Naive thymus-derived CD4-positive, alpha-beta T cell (primary cell): ENCODE results near the gene SUSD2. TPM values are rescaled to one million over a fixed set of nuclear protein-coding genes. Genes with fewer than 3 reads are reported as not detected.

Experiments
- ATAC-seq: fragments of 150-1000 bp; cut with Tn5 transposase; 2 replicates; pipeline ENCODE4 v1.10.0; 2021; ENCODE audit warnings: mild to moderate bottlenecking, moderate library complexity
- CTCF ChIA-PET: fragments of 350-600 bp; sonication (Branson Sonifier 250); formaldehyde crosslinking; loops from one replicate; lab custom pipeline; 2021; ENCODE audit warnings: antibody characterized with exemption; lab: Charles Lee
- POLR2A ChIA-PET: fragments of 350-600 bp; sonication (Branson Sonifier 250); formaldehyde crosslinking; loops from one replicate; lab custom pipeline; 2021; ENCODE audit warnings: antibody characterized with exemption, inconsistent platforms; lab: Charles Lee
- DNase-seq, 9 donors: peaks; one replicate each; pipeline versions ENCODE4 v3.0.0 to v3.0.0-alpha.2; 2020 to 2022; ENCODE audit warnings: mixed read lengths in 1 of 9
- H3K27ac ChIP-seq: one replicate; pipeline ENCODE4 v1.7.0; 2013; ENCODE audit warnings: mild to moderate bottlenecking, low read depth, low read length, moderate library complexity
- H3K27me3 ChIP-seq, 2 donors: one replicate each; pipeline ENCODE4 v1.7.0; 2013; ENCODE audit warnings: low read length in 2 of 2, mild to moderate bottlenecking in 2 of 2, moderate library complexity in 2 of 2; ENCODE audit not compliant: control insufficient read depth in 2 of 2, insufficient read depth in 2 of 2
- H3K36me3 ChIP-seq, 3 experiments: 1 replicate in 2 of 3; 2 replicates in 1 of 3; pipeline ENCODE4 v1.7.0; 2013; ENCODE audit warnings: low read length in 3 of 3, mild to moderate bottlenecking in 3 of 3, moderate library complexity in 1 of 3; ENCODE audit not compliant: insufficient read depth in 3 of 3, control insufficient read depth in 2 of 3
- H3K4me1 ChIP-seq, 2 donors: one replicate each; pipeline ENCODE4 v1.7.0; 2013; ENCODE audit warnings: low read length in 2 of 2, mild to moderate bottlenecking in 2 of 2, moderate library complexity in 1 of 2; ENCODE audit not compliant: control insufficient read depth in 2 of 2, insufficient read depth in 2 of 2
- H3K4me3 ChIP-seq: 2 replicates; pipeline ENCODE4 v1.7.0; 2013; ENCODE audit warnings: mild to moderate bottlenecking, low read length
- H3K9me3 ChIP-seq, 3 experiments: 1 replicate in 2 of 3; 2 replicates in 1 of 3; pipeline ENCODE4 v1.7.0; 2013; ENCODE audit warnings: low read length in 3 of 3; ENCODE audit not compliant: control insufficient read depth in 2 of 3
- H3K27ac Mint-ChIP-seq, 9 donors: one replicate each; pipeline ENCODE4 v1.8.0; 2020 to 2022; ENCODE audit warnings: mixed read lengths in 9 of 9, mild to moderate bottlenecking in 8 of 9, moderate library complexity in 5 of 9, inconsistent platforms in 2 of 9
- H3K27me3 Mint-ChIP-seq, 5 donors: one replicate each; pipeline ENCODE4 v1.8.0; 2021 to 2022; ENCODE audit warnings: mixed read lengths in 5 of 5, mild to moderate bottlenecking in 1 of 5
- H3K36me3 Mint-ChIP-seq, 5 donors: one replicate each; pipeline ENCODE4 v1.8.0; 2020 to 2022; ENCODE audit warnings: mixed read lengths in 5 of 5, mild to moderate bottlenecking in 3 of 5, inconsistent platforms in 1 of 5
- H3K4me1 Mint-ChIP-seq, 7 donors: one replicate each; pipeline ENCODE4 v1.8.0; 2020 to 2022; ENCODE audit warnings: mixed read lengths in 7 of 7, mild to moderate bottlenecking in 3 of 7, inconsistent platforms in 1 of 7
- H3K4me3 Mint-ChIP-seq, 10 donors: one replicate each; pipeline ENCODE4 v1.8.0; 2020 to 2022; ENCODE audit warnings: mild to moderate bottlenecking in 10 of 10, mixed read lengths in 10 of 10, moderate library complexity in 6 of 10, inconsistent platforms in 2 of 10
- H3K9me3 Mint-ChIP-seq, 11 donors: one replicate each; pipeline ENCODE4 v1.8.0; 2020 to 2022; ENCODE audit warnings: mixed read lengths in 11 of 11, mild to moderate bottlenecking in 4 of 11, inconsistent platforms in 1 of 11, moderate library complexity in 1 of 11
- intact Hi-C, 2 donors: fragments of 100-400 bp; cut with micrococcal nuclease; formaldehyde crosslinking; loops; one replicate each; pipeline ENCODE4 v1.15.1; 2023
- polyA plus RNA-seq, 2 donors: library from polyadenylated mRNA; unstranded; fragments of 300-500 nt; fragmentation: Illumina TruSeq; gene quantifications; one replicate each; pipeline ENCODE4 v1.2.3, GENCODE V29; 2021
- total RNA-seq, 6 experiments: library from RNA in 5 of 6; stranded (reverse) in 5 of 6; gene quantifications; 1 replicate in 5 of 6; 2 replicates in 1 of 6; pipeline ENCODE4 v1.2.3 and lab custom pipeline; 2021 to 2026

Gene SUSD2
- total and polyA plus RNA-seq, 7 experiments from 2014 or later: 0.40 to 2.3 (median 1.4) TPM; not detected in 1

GRCh38 chr22:24142831-24143230, 38.5 kb upstream of the SUSD2 start:
- peak overlapping the region; percentile 50 to 91 (median 72) for H3K27ac Mint-ChIP-seq
- H3K27me3 Mint-ChIP-seq: no peaks in the 10 kb centered on the region

GRCh38 chr22:24144056-24144777, 37.1 kb upstream of the SUSD2 start:
- Mint-ChIP-seq H3K27ac (peak overlapping the region; percentile 76 to 95 (median 91)), H3K4me3 (peak overlapping the region in 6 of 10 donors; percentile 8 to 80 (median 68)), H3K4me1 (peaks cover 52 to 98% (median 90%) of the 10 kb centered on the region in 7 donors)

More at GRCh38 chr22:24142831-24143230, 38.5 kb upstream of the SUSD2 start:
- H3K36me3 Mint-ChIP-seq: peaks cover 0 to 15% (median 8%) of the 10 kb centered on the region in 5 donors
- Histone ChIP-seq H3K4me3 (no peak overlapping the region), H3K27me3 (no peaks in the 10 kb centered on the region), H3K4me1 (peaks cover 41 to 69% of the 10 kb centered on the region in 2 donors), H3K36me3 (peaks cover 0 to 12% (median 0%) of the 10 kb centered on the region in 3 experiments), H3K9me3 (no peaks in the 10 kb centered on the region), H3K27ac (no peak overlapping the region)
- no peaks in the 10 kb centered on the region for H3K9me3 Mint-ChIP-seq
- POLR2A ChIA-PET: interaction anchor here (19.7 kb wide), 1 partner anchor 16 kb away, joined by 296 read pairs; no protein-coding TSS in a partner anchor
- intact Hi-C loops: no loop called here
- peak overlapping the region in 4 of 10 donors; percentile 10 to 71 (median 56) for H3K4me3 Mint-ChIP-seq
- DNase-seq (no peak), ATAC-seq (no peak)
- CTCF ChIA-PET: interaction anchor here (2.0 to 8.4 kb wide), 2 partner anchors 9 to 12 kb away, joined by 7 to 53 read pairs; no protein-coding TSS in a partner anchor
- peaks cover 52 to 92% (median 82%) of the 10 kb centered on the region in 7 donors for H3K4me1 Mint-ChIP-seq

GRCh38 chr22:24144778-24145085, 36.6 kb upstream of the SUSD2 start:
- Mint-ChIP-seq H3K27ac (peak overlapping the region; percentile 76 to 95 (median 91)), H3K9me3 (no peaks in the 10 kb centered on the region), H3K4me3 (peak overlapping the region; percentile 8 to 80 (median 62)), H3K4me1 (peaks cover 51 to 98% (median 92%) of the 10 kb centered on the region in 7 donors), H3K36me3 (peaks cover 0 to 17% (median 2%) of the 10 kb centered on the region in 5 donors), H3K27me3 (no peaks in the 10 kb centered on the region)
- POLR2A ChIA-PET: interaction anchor here (19.7 kb wide), 1 partner anchor 14 kb away, joined by 296 read pairs; no protein-coding TSS in a partner anchor
- ATAC-seq (no peak), DNase-seq (no peak)
- Histone ChIP-seq H3K36me3 (peaks cover 0 to 5% (median 0%) of the 10 kb centered on the region in 3 experiments), H3K9me3 (no peaks in the 10 kb centered on the region), H3K27me3 (no peaks in the 10 kb centered on the region), H3K4me3 (no peak overlapping the region), H3K27ac (peak overlapping the region; percentile 61), H3K4me1 (peaks cover 45 to 75% of the 10 kb centered on the region in 2 donors)
- intact Hi-C loops: no loop called here
- CTCF ChIA-PET: interaction anchor here (8.4 kb wide), 1 partner anchor 10 kb away, joined by 53 read pairs; no protein-coding TSS in a partner anchor

More at GRCh38 chr22:24144056-24144777, 37.1 kb upstream of the SUSD2 start:
- Histone ChIP-seq H3K4me3 (no peak overlapping the region), H3K4me1 (peaks cover 45 to 77% of the 10 kb centered on the region in 2 donors), H3K9me3 (no peaks in the 10 kb centered on the region), H3K36me3 (peaks cover 0 to 4% (median 0%) of the 10 kb centered on the region in 3 experiments), H3K27me3 (no peaks in the 10 kb centered on the region), H3K27ac (peak overlapping the region; percentile 51)
- CTCF ChIA-PET: interaction anchor here (0.7 to 8.4 kb wide), 2 partner anchors 11 to 31 kb away, joined by 4 to 53 read pairs; no protein-coding TSS in a partner anchor
- Mint-ChIP-seq H3K36me3 (peaks cover 0 to 17% (median 4%) of the 10 kb centered on the region in 5 donors), H3K9me3 (no peaks in the 10 kb centered on the region), H3K27me3 (no peaks in the 10 kb centered on the region)
- DNase-seq: no peak
- intact Hi-C loops: no loop called here
- POLR2A ChIA-PET: interaction anchor here (19.7 kb wide), 1 partner anchor 15 kb away, joined by 296 read pairs; no protein-coding TSS in a partner anchor
- ATAC-seq: no peak

GRCh38 chr22:24145446-24146193, 35.7 kb upstream of the SUSD2 start:
- ChIA-PET POLR2A (interaction anchor here (0.6 to 19.7 kb wide), 5 partner anchors 10 to 125 kb away, joined by 3 to 296 read pairs (median 4); partner anchors contain the start of gene SPECC1L), CTCF (interaction anchor here (0.6 to 8.4 kb wide), 2 partner anchors 9 to 97 kb away, joined by 3 to 53 read pairs; no protein-coding TSS in a partner anchor)
- H3K27ac ChIP-seq: peak overlapping the region; percentile 61
- H3K27ac Mint-ChIP-seq: peak overlapping the region; percentile 80 to 95 (median 91)
- no peaks in the 10 kb centered on the region for H3K27me3 Mint-ChIP-seq
- no peaks in the 10 kb centered on the region for H3K9me3 Mint-ChIP-seq
- intact Hi-C loops: loop anchor here in 1 of 2 donors (1.0 kb wide), 1 partner anchor 12 kb away; no protein-coding TSS in a partner anchor
- peaks cover 49 to 97% (median 90%) of the 10 kb centered on the region in 7 donors for H3K4me1 Mint-ChIP-seq
- no peak for DNase-seq
- peak; percentile 12 for ATAC-seq
- H3K27me3 ChIP-seq: no peaks in the 10 kb centered on the region
- H3K36me3 Mint-ChIP-seq: peaks cover 0 to 17% (median 0%) of the 10 kb centered on the region in 5 donors
- peak overlapping the region; percentile 11 for H3K4me3 ChIP-seq
- peaks cover 41 to 66% of the 10 kb centered on the region in 2 donors for H3K4me1 ChIP-seq
- H3K4me3 Mint-ChIP-seq: peak overlapping the region; percentile 40 to 83 (median 76)
- peaks cover 0 to 5% (median 0%) of the 10 kb centered on the region in 3 experiments for H3K36me3 ChIP-seq
- no peaks in the 10 kb centered on the region for H3K9me3 ChIP-seq

GRCh38 chr22:24146194-24146616, 35.1 kb upstream of the SUSD2 start:
- peak overlapping the region; percentile 80 to 94 (median 91) for H3K27ac Mint-ChIP-seq
- Histone ChIP-seq H3K27ac (peak overlapping the region; percentile 61), H3K4me3 (no peak overlapping the region), H3K27me3 (no peaks in the 10 kb centered on the region), H3K36me3 (peaks cover 0 to 5% (median 0%) of the 10 kb centered on the region in 3 experiments), H3K9me3 (no peaks in the 10 kb centered on the region), H3K4me1 (peaks cover 36 to 60% of the 10 kb centered on the region in 2 donors)
- ChIA-PET POLR2A (interaction anchor here (1.4 to 19.7 kb wide), 4 partner anchors 11 to 125 kb away, joined by 3 to 296 read pairs (median 5); partner anchors contain the start of gene SPECC1L), CTCF (interaction anchor here (0.6 to 8.4 kb wide), 3 partner anchors 9 to 96 kb away, joined by 3 to 53 read pairs (median 6); no protein-coding TSS in a partner anchor)
- H3K9me3 Mint-ChIP-seq: no peaks in the 10 kb centered on the region
- intact Hi-C loops: loop anchor here in 1 of 2 donors (1.0 kb wide), 1 partner anchor 11 kb away; no protein-coding TSS in a partner anchor
- peak overlapping the region; percentile 40 to 83 (median 76) for H3K4me3 Mint-ChIP-seq
- peaks cover 0 to 17% (median 0%) of the 10 kb centered on the region in 5 donors for H3K36me3 Mint-ChIP-seq
- ATAC-seq (peak; percentile 74), DNase-seq (peak in 7 of 9 donors; percentile 38 to 46 (median 41))
- H3K4me1 Mint-ChIP-seq: peaks cover 48 to 95% (median 92%) of the 10 kb centered on the region in 7 donors
- no peaks in the 10 kb centered on the region for H3K27me3 Mint-ChIP-seq
